Activated B cell treated with CpG ODN at 0.5 μM for 24 hours (primary cell): Measurements from ENCODE around the gene MAD1L1. TPM values are rescaled to one million over a fixed set of nuclear protein-coding genes. Genes with fewer than 3 reads are reported as not detected.

Source experiments
- ATAC-seq: fragments of 200-7000 bp; cut with Tn5 transposase; one replicate; pipeline ENCODE4 v1.10.0; 2021; ENCODE audit warnings: low read depth, mild to moderate bottlenecking, moderate library complexity
- CTCF ChIA-PET: fragments of 350-600 bp; sonication (Branson Sonifier 250); formaldehyde crosslinking; loops from one replicate; lab custom pipeline; 2021; ENCODE audit warnings: antibody characterized with exemption; lab: Charles Lee
- POLR2A ChIA-PET: fragments of 350-600 bp; sonication (Branson Sonifier 250); formaldehyde crosslinking; loops from one replicate; lab custom pipeline; 2021; ENCODE audit warnings: antibody characterized with exemption; lab: Charles Lee
- DNase-seq: peaks from one replicate; pipeline ENCODE4 v3.0.0; 2022
- H3K27ac Mint-ChIP-seq: one replicate; pipeline ENCODE4 v1.8.0; 2020; ENCODE audit warnings: mixed read lengths
- H3K27me3 Mint-ChIP-seq: one replicate; pipeline ENCODE4 v1.8.0; 2021; ENCODE audit warnings: mixed read lengths
- H3K36me3 Mint-ChIP-seq: one replicate; pipeline ENCODE4 v1.8.0; 2021; ENCODE audit warnings: low read depth, mixed read lengths
- H3K4me1 Mint-ChIP-seq: one replicate; pipeline ENCODE4 v1.8.0; 2021; ENCODE audit warnings: mixed read lengths
- H3K4me3 Mint-ChIP-seq: one replicate; pipeline ENCODE4 v1.8.0; 2020; ENCODE audit warnings: mild to moderate bottlenecking, mixed read lengths
- H3K9me3 Mint-ChIP-seq: one replicate; pipeline ENCODE4 v1.8.0; 2020; ENCODE audit warnings: mixed read lengths
- CTCF ChIP-seq: fragments of 200-600 bp; IDR thresholded peaks from one replicate; pipeline ENCODE4 v1.8.0; 2022; ENCODE audit warnings: antibody characterized with exemption, mild to moderate bottlenecking
- intact Hi-C: fragments of 100-400 bp; cut with micrococcal nuclease; formaldehyde crosslinking; loops from one replicate; pipeline ENCODE4 v1.15.1; 2024
- total RNA-seq: library from RNA; stranded (reverse); gene quantifications from 2 replicates; pipeline ENCODE4 v1.2.3, GENCODE V29; 2022

Gene MAD1L1
- total RNA-seq, 1 donor from 2014 or later = 54.6 TPM

- TF ChIP-seq CTCF = no peak
- DNase-seq (no peak), ATAC-seq (no peak)
- no peaks in the 10 kb centered on the region for H3K27me3 Mint-ChIP-seq
- no peak overlapping the region for H3K4me3 Mint-ChIP-seq
- no peaks in the 10 kb centered on the region for H3K9me3 Mint-ChIP-seq
- no peak overlapping the region for H3K27ac Mint-ChIP-seq
- peaks cover 20% of the 10 kb centered on the region for H3K36me3 Mint-ChIP-seq
- intact Hi-C loops = no loop called here
- ChIA-PET CTCF (no interaction called here), POLR2A (no interaction called here)
- H3K4me1 Mint-ChIP-seq = peaks cover 30% of the 10 kb centered on the region
Measured at GRCh38 chr7:1916601-1916970, 316.2 kb downstream of the MAD1L1 start.

- H3K36me3 Mint-ChIP-seq = peaks cover 22% of the 10 kb centered on the region
- peaks cover 30% of the 10 kb centered on the region for H3K4me1 Mint-ChIP-seq
- H3K9me3 Mint-ChIP-seq = no peaks in the 10 kb centered on the region
- no peak overlapping the region for H3K27ac Mint-ChIP-seq
- CTCF ChIA-PET = no interaction called here
- DNase-seq (no peak), ATAC-seq (no peak)
- POLR2A ChIA-PET = no interaction called here
- intact Hi-C loops = no loop called here
- H3K4me3 Mint-ChIP-seq = no peak overlapping the region
- no peaks in the 10 kb centered on the region for H3K27me3 Mint-ChIP-seq
- no peak for TF ChIP-seq CTCF
Measured at GRCh38 chr7:1915956-1916600, 316.7 kb downstream of the MAD1L1 start.

GRCh38 chr7:1915326-1915725 lies 317.4 kb downstream of the MAD1L1 start:
- no peak overlapping the region for H3K4me3 Mint-ChIP-seq
- ChIA-PET POLR2A (no interaction called here), CTCF (no interaction called here)
- no peak overlapping the region for H3K27ac Mint-ChIP-seq
- H3K4me1 Mint-ChIP-seq = peaks cover 23% of the 10 kb centered on the region
- DNase-seq (no peak), ATAC-seq (no peak)
- intact Hi-C loops = no loop called here
- peaks cover 23% of the 10 kb centered on the region for H3K36me3 Mint-ChIP-seq
- TF ChIP-seq CTCF = no peak
- H3K9me3 Mint-ChIP-seq = no peaks in the 10 kb centered on the region
- no peaks in the 10 kb centered on the region for H3K27me3 Mint-ChIP-seq

GRCh38 chr7:1914743-1915142 lies 318.0 kb downstream of the MAD1L1 start:
- no peaks in the 10 kb centered on the region for H3K9me3 Mint-ChIP-seq
- no peak overlapping the region for H3K27ac Mint-ChIP-seq
- H3K4me1 Mint-ChIP-seq = peaks cover 17% of the 10 kb centered on the region
- intact Hi-C loops = no loop called here
- no peak for TF ChIP-seq CTCF
- CTCF ChIA-PET = no interaction called here
- POLR2A ChIA-PET = no interaction called here
- peaks cover 25% of the 10 kb centered on the region for H3K36me3 Mint-ChIP-seq
- ATAC-seq = no peak
- no peak overlapping the region for H3K4me3 Mint-ChIP-seq
- no peaks in the 10 kb centered on the region for H3K27me3 Mint-ChIP-seq
- no peak for DNase-seq

- DNase-seq (no peak), ATAC-seq (no peak)
- Mint-ChIP-seq H3K9me3 (no peaks in the 10 kb centered on the region), H3K4me1 (peaks cover 12% of the 10 kb centered on the region), H3K27ac (no peak overlapping the region), H3K36me3 (peaks cover 26% of the 10 kb centered on the region), H3K27me3 (no peaks in the 10 kb centered on the region), H3K4me3 (no peak overlapping the region)
- TF ChIP-seq CTCF = no peak
- intact Hi-C loops = no loop called here
- ChIA-PET POLR2A (no interaction called here), CTCF (no interaction called here)
Measured at GRCh38 chr7:1914321-1914720, 318.4 kb downstream of the MAD1L1 start.
